UCSD-AML1 (cell line): ENCODE data around the gene RSPH1.

ENCODE experiments used
- DNase-seq: peaks from one replicate; lab custom pipeline; 2025; ENCODE audit not compliant: unreplicated experiment; lab: John Stamatoyannopoulos, UW

RSPH1 gene

DNA sequence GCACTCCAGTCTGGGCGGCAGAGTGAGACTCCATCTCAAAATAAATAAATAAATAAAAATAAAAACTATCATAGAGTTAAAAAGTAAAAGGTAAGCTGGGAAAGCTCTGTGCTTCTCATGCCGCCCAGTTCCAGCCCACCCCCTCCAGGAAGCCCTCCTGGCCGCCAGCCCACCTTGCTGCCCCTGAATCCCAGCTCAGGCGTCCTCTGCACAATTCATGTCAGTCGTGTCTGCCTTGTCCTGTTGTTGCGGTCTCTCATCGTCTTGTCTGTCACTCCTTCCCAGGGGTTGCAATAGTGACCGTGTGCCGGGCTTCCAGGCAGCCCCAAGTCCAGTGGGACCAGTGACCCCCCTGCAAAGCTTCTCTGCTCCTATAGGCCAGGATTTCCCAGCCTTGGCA lies 44.1 kb downstream of the RSPH1 start:
- DNase-seq = no peak

DNA sequence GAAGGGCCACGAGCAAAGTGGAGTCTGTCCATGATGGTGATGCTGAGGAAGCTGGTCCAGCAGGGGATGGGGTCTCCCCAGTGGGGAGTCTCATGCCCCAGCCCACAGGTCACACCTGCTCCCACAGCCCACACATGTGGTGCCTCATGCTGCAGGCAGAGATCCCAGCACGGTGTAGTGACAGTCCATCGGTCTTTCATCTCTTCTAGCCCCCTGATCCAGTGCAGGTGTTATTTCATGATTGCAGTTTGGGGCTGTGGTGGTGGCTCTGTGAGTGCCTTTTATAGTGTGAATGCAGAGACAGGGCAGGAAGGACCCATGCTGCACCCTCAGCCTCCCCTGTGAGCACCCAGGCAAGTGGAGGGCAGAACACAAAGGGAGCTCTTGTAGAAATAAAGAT lies 47.3 kb downstream of the RSPH1 start:
- no peak for DNase-seq

DNA sequence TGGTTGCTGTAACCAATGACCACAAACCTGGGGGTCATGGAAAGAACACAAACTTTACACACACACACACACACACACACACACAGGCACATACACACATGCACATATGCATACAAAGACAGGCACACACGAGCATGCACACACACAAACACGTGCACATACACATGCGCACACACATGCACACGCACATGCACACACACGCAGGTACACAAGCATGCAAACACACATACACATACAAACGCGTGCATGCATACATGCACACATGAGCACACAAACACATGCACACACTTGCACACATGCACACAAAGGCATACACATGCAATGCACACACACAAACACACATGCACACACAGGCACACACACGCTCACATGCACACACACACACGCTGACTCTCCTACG lies 48.3 kb downstream of the RSPH1 start:
- no peak for DNase-seq

DNA sequence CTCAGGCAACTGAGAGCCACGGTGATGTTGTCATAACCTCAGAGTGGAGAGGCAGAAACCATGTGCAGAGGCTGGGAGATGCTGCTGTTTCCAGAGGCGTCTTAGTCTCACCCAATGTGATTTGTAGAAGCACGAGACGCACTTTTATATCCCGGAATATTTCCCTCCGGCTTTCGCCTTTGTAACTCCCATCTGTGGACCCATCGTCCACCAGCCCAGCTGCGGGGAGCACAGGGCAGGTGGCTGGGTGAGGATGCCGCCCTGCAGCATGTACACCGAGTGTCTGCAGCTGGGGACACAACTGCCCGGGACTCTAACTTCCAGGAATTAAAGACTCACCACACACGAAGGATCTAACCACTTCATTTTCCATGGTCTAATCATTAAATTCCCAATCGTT lies 48.8 kb downstream of the RSPH1 start:
- DNase-seq = no peak

DNA sequence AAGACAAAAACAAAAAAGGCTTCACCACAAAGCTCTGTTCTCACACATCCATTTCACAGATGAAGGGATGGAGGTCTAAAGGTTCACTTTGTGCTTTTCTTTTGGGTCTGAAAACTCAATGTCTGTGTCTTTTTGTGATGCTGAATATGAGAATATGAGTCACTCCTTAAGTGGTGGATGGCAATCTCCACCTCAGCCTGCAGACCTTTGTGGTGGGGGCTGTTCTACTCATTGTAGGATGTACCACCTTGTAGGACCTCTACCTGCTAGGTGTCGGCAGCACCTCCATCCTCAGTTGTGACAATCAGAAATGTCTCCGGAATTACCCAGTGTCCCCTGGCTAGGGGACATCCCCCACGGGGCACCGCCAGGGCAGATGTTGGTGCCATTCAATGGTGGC lies 49.5 kb downstream of the RSPH1 start:
- DNase-seq = no peak

DNA sequence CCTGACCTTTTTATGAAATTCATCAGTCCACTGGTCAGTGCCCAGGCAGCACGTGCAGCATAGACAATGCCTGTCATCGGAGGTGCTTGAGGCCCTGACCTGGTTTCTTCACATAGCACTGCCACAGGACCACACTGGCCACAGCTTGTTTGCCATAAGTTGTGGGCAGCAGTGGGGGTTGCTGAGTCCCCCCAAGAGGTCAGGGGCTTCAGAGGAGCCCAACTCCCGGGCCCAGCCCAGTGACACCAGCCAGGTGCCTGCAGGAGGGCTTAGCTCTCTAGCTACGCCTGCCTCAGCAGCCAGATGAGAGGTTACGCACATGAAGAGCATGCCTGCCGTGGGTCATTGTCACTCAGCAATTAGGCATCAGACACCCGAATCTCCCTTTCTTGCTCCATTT lies 50.7 kb downstream of the RSPH1 start:
- no peak for DNase-seq

DNA sequence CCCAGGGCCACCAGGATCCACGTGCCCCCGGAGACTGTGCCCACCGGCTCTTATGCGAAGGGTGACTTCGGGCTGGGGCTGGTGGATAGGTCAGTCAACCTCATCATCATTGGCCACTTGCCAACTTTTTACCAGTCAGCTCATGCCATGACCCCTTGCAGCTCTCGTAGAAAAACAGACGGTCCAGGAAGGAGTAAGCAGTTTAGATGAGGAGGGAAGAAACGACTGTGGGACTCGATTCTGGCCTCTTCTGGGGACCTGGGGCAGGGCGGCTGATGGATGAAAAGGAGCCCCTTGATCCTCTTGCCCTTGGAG lies 51.3 kb downstream of the RSPH1 start:
- DNase-seq = no peak

DNA sequence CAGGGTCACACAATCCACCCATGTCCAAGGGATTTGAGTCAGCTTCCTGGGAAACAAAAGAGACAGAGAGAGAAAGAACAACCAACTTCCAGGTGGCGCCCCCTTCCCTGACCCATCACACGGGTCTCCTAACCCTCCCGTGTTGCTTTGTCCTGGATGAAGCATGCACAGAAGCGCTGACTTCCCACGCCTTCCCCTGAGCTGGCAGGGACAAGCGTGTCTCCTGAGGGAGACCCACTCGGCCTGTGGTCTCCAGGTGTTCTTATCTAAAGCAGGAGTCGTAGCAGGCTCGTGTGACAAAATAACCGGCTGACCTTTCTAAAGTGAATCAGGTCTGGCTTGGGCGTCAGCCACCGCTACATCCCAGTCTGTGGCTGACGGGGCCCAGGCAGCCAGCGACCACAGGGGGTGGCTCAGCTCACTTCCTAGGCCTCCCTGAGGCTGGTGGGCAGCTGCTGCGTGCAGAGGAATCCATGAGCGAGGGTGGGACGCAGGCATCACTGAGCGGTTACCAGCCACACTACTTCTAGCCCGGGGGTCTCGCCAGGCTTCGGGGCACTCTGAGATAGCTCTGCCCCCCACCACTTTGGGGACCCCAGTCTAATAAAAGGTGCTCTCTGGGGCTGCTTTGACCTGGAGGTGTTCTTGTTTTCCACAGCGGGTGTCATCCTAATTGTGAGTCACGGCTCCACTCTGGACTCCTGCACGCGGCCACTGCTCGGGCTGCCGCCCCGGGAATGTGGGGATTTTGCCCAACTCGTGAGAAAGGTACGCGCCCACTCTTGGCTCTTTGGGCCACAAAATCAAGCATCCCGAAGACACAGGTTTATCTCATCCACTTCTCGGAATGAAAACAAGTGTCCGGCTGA lies 51.9 kb downstream of the RSPH1 start:
- no peak for DNase-seq

DNA sequence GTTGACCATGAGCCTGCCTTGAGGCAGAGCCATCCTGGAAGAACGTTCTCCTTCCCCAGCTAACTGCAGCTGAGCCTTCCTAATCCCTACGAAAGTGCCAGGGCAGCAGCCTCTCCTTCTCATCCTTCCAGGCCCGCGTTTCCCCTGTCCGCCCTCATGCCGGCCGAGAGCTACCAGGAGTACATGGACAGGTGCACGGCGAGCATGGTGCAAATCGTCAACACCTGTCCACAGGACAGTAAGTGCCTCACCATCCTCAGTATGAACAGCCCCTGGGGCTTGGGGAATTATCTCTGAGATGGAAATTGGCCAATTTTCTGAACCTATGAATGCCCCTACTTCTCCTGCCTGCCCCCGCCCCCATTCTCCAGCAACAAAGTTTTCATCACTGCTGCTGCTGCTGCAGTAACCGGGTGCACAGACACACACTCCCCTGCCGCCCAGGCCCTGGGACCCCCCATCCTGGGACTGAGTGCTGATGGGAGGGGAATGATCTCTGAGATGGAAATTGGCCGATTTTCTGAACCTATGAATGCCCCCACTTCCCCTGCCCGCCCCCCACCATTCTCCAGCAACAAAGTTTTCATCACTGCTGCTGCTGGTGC lies 52.7 kb downstream of the RSPH1 start:
- no peak for DNase-seq

DNA sequence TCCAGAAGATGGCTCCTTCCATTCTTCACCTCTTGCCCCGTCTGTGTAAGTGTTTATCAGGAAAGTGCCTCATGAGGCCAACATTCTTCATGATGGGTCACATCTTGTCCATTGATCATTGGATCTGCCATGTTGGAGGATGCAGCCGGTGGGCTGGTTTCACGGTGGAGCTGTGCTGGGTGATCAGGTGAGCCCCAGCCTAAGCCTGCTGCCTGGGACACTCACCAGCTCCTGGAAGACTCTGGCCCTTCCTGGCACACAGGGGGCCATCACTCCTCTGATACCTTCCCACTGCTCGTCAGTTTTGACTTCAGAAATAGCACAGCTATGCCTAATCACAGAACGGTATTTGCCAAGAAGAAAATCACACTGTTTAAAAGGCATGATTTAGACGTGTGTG lies 54.1 kb downstream of the RSPH1 start:
- DNase-seq = no peak

DNA sequence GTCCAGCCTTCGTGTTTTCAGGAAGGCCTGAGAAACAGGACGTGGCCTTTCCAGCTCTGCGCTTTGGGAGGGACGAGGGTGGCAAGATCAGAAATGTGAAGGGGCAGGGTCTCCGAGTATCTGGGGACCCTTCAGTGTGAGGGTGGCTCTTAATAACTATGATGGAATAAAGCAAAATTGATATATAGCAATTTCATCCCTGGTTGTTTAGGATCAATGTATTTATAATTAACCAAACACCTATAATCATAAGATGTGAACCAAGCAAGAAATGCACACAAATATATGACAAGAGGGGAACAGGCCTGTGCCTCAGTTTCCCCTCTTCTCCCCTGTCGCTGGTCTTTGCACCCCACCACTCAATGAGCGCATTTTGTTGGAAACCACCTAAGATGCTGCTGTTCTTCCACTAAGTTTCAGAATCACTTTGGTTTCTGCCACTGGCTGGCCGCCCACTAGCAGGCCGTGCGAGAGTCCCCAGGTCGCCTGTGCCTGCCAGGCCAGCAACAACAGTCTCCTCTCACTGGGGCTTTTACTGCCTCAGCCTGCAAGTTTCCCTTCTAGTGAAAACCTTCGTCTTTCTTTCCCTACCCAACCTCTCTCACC lies 55.7 kb downstream of the RSPH1 start:
- no peak for DNase-seq

DNA sequence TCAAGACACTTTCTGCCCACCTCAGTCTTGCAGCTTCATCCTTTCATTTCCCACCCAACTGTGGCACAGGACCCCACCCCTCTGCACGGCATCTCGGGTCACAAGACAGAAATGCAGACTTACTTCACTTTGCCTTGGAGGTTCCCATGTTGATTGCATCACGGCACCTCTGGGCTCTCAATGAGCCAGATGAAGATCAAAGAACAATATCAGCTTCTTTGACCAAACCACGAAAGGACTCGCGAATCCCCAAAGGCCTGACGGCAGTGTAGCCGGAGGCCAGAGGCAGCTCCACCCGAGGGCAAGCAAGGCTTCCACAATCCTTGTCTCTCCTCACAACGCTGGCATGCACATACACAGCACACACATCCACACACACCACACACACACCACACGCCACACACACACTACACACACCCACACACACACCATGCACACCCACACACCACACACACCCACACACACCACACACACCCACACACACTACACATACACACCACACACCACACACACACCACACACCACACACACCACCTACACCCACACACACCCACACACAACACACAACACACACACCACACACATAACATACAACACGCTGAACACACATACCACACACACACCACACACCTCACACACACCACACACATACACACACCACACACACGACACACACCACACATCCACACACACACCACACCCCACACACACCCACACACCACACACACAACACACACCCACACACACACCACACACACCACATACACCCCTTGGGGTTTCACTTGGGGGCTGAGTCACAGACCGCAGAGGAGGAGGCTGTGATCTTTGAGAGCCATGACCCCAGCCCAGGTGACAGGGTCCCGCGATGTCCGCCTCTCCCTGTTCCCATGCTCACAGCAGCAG lies 56.5 kb downstream of the RSPH1 start:
- DNase-seq = no peak

DNA sequence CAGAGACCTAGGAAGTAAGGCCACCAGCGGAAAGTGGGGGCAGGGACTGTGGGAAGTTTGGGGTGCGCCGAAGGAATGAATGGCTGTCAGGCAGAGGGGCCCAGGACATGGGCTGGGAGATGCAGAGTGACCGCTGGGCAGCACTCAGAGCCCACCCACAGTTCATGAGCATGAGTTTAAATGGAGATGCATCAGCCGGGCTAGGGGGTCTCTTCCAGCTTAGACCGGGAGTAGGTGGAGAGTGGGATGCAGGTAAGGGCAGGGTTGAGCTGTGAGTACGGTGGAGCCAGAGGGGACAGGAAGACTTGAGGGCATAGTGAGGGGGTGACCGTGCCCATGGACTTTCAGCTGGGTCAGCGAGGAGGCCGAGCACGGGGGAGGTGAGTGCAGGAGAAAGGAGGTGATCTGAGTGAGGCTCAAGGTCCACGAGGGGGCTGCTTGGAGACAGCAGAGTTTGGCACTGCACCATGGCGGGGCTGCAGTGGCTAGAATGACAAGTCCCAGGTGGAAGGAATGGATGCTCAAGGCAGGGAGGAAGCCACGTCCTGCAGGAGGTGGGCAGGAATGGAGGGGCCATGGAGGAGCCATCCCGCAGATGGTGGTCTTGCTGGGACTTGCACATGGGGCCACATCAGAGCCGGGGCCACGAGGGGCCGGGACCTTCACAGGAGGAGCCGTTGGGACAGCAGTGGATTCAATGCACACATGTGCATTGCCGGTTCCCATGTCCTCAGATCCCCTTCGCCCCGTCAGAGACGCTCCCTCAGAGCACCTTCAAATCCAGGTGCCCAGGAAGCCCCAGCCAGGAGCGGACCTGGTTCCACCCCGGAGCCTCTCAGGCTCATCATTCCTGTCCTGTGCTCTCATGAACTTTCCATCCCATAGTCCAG lies 57.5 kb downstream of the RSPH1 start:
- DNase-seq = no peak

DNA sequence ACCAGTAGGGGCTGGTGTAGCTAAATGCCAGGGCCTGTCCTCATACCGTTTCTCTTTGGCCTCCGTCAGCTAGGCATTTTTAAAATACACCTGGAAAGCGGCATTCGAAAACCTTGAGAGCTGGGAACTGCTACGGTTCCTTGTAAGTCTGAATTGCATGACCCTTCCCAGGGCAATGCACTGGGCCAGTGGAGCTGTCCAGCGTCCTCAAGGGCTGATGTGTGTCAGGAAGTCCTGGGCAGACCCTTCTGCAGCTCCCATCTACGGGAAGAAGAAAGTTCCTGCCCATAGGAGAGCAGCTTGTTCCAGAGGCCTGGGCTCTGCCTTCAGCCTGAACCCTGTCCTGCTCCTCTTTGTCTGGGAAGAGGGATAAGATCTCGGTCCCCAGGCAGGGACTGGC lies 58.2 kb downstream of the RSPH1 start:
- peak; percentile 34 for DNase-seq

DNA sequence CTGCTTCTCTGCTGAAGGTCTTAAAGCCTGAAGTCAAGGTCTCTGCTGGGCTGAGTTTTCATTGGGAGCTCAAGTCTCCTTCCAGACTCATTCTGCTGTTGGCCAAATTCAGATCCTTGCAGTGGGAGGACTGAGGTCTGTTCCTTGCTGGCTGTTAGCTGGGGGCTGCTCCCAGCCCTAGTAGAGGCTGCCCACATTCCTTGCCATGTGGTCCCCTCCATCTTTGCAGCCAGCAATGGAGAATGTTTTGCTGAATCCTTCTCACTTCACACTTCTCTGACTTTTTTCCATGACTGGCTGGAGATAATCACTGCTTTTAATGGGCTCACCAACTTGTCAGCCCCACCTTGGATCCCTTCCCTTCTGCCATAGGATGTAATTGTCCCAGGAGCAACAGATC lies 59.1 kb downstream of the RSPH1 start:
- no peak for DNase-seq

DNA sequence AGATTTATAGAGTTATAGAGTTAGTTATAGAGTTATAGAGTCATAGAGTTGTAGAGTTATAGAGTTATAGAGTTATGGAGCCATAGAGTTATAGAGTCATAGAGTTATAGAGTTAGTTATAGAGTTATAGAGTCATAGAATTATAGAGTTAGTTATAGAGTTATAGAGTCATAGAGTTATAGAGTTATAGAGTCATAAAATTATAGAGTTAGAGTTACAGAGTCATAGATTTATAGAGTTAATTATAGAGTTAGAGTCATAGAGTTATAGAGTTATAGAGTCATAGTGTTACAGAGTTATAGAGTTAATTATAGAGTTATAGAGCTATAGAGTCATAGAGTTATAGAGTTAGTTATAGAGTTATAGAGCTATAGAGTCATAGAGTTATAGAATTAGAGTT lies 60.2 kb downstream of the RSPH1 start:
- no peak for DNase-seq

DNA sequence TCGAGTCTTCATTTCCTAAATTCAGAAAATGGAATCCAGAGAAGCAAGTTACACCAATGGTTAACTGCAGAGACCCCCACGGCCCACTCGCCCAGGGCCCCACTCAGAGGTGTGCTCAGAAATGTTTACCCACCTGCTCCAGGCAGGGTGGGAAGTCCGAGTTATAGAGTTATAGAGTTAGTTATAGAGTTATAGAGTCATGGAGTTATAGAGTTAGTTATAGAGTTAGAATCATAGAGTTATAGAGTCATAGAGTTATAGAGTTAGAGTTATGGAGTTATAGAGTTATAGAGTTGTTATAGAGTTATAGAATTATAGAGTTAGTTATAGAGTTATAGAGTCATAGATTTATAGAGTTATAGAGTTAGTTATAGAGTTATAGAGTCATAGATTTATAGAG lies 60.6 kb downstream of the RSPH1 start:
- DNase-seq = no peak

DNA sequence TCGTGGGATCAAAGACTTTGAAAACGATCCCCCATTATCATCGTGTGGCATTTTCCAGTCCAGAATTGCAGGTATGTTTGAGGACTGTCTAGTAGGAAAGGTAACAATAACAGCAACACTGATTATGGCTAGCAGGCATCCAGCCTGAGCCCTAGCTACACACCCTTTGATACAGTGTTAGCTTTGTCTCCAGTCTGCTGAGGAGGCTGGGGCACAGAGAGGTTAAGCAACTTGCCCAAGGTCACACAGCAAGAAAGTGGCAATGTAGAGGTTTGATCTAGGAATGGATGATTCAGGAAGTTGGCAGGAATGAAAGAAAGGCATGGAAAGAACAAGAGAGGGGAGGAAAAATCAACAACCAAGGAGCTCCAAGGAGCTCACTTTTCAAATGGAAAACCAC lies 61.1 kb downstream of the RSPH1 start:
- no peak for DNase-seq

DNA sequence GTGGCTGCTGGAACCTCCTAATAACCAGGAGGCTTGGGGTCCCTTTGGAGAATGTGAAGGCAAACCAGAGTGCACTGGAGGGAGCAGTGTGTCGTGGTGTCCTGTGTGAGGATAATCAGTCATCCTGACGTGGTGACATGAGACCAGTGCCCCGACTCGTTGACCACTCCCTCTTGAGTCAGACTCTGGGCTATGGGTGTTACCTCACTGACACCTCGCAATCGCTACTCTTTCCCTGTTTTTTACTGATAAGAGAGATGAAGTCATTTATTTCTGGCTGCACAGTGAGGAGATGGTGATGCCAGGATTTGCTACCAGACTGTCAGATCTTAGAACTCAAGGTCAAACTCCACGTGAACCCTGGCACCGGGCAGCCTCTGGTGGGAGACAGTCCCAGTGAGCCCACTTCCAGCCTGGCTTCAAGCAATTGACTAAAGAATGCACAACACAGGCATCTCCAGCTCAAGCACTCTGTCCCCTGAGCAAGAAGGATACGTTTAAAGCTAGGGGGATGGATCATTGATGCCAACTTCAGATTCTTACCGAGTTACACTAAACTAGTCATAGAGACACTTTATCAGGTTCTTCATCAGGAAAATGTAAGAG lies 62.0 kb downstream of the RSPH1 start:
- no peak for DNase-seq

DNA sequence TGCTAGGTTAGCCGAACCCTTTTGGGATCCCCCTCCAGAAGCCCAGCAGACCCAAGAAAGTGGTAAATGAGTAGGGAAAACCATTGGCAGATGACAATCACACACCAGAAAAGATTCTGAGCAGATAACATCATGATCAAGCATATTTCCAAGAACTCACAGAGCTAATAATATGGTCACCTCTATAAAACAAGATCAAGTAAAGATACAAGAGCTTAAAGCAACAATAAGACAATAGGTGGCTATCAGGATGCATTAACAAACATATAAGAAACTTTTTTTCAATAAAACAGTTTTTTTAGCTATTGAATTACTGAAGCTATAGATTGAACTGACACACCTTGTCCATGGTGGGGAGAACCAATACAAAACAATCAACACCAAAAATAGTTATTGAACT lies 63.3 kb downstream of the RSPH1 start:
- DNase-seq = no peak
